ENCODE results near the gene STX12. TPM values are rescaled to one million over a fixed set of nuclear protein-coding genes. Genes with fewer than 3 reads are reported as not detected.
"Not testable (repeated sequence)": the region's sequence is repeated elsewhere in the genome, so short reads cannot be mapped to it uniquely, and the experiment has no call there.

STX12 gene
- polyA plus RNA-seq, 5 donors = 44.0 to 64.3 (median 55.4) TPM

DNA sequence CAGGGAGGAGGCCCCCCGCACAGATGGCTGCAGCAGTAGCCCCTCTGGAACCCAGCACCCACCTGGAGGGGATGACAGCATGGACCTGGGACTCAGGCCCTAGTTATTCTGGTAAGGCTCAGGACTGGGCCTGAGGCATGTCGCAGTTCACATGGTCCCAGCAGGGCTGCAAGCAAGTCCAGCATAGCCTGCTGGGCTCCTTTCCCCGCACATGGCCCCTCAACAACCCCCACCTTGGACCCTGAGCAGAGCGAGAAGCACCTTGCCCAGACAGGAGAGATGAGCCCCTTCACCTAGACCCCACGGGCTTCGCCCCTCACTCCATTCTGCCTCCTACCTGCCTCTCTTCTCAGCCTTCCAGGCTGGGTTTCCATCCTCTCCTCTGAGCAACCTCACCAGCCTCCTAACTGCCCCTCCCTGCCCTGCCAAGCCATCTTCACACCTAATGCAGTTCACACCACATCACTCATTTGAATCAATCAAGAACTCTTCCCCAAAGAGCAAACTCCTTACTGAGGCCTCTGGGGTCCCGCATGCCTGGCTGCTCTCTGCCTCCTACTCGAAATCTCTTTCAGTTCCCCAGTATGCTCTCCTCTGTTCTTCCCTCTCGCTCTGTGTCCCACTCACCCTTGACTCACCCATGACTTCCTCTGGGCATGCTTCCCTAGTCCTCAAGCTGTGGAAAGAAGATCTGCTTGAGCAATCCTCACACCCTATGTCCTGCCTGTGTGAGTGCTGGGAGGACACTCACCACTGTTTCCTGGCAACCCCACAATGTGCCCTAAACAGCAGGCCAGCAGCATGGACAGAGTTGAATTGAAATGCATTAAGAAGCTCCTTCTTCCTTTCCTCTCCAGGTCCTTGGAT, 89.9 kb downstream of the STX12 start:
- peak; percentile 30 to 63 for DNase-seq

DNA sequence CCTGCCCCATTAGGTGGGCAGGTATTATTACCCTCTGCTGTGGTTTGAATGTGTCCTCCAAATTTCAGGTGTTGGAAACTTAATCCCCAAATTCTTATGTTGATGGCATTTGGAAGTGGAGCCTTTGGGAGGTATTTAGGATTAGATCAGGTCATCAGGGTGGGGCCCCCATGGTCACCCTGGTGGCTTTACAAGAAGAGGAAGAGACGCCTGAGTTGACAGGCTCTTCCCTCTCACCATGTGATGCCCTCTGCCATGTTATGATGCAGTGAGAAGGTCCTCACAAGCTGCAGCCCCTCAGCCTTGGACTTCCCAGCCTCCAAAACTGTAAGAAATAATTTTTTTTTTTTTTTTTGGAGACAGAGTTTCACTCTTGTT, 90.5 kb downstream of the STX12 start:
- no peak for DNase-seq

DNA sequence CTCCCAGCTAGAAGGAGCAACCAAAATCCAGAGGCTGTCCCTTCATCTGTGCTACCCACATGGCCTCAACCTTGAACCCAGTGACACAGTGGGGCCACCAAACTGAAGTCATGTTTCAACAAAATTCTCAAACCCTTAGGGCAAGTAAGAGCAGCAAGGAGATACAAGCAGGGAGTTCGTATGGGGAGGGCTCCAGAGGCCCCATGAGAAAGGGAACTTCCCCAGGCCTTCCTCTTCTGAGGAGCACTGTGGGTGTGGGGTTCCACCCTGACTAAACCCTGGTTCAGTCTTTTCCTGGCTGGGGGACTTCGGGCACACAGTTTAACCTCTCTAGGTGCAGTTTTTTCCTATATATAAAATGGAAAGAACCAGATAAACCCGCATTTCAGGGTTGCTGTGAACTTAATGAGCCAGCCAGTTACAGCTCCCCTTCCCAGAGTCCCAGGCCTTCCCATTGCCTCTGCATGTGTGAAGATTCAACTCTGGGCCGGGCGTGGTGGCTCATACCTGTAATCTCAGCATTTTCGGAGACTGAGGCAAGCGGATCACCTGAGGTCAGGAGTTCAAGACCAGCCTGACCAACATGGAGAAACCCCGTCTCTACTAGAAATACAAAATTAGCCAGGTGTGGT, 91.4 kb downstream of the STX12 start:
- DNase-seq = no peak

DNA sequence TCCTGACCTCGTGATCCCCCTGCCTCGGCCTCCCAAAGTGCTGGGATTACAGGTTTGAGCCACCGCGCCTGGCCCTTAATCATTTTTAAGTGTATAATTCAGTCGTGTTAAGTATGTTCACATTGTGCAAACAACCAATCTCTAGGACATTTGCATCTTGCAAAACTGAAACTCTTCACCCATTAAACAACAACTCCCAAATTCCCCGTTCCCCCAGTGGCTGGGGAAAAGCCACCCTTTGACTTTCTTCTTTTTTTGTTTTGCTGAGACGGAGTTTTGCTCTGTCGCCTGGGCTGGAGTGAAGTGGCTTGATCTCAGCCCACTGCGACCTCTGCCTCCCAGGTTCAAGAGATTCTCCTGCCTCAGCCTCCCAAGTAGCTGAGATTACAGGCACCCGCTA, 92.8 kb downstream of the STX12 start:
- DNase-seq = no peak

- no peak for DNase-seq
These were observed 95.5 kb downstream of the STX12 start for GRCh38 chr1:27868556-27868931.

- DNase-seq = no peak
These were observed 96.1 kb downstream of the STX12 start for GRCh38 chr1:27868932-27869718.

DNA sequence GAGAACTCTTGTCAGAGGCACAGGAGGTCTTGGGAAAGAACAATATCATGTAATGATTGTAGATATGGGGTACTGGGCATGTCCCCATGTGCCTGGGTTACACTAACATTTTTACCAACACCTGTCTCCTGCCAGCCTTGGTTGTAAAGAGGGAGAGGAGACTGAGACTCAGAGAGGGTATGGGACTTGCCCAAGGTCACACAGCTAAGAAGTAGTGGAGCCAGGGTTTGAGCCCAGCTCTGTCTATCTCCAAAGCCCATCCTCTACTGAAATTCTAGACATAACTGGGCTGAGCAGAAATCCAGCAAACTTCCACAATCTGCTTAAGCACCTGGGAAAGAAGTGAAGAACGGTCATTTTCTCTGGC, 96.7 kb downstream of the STX12 start:
- no peak for DNase-seq

GRCh38 chr1:27871076-27871475, 98.1 kb downstream of the STX12 start:
- not testable (repeated sequence) for DNase-seq

- DNase-seq = no peak
These were observed 99.2 kb downstream of the STX12 start, which contains the start of gene THEMIS2 for GRCh38 chr1:27872059-27872801. Gene THEMIS2, plus strand, starts transcription at chr1:27872544. Its CDS starts 28 bp downstream, at chr1:27872572.

DNA sequence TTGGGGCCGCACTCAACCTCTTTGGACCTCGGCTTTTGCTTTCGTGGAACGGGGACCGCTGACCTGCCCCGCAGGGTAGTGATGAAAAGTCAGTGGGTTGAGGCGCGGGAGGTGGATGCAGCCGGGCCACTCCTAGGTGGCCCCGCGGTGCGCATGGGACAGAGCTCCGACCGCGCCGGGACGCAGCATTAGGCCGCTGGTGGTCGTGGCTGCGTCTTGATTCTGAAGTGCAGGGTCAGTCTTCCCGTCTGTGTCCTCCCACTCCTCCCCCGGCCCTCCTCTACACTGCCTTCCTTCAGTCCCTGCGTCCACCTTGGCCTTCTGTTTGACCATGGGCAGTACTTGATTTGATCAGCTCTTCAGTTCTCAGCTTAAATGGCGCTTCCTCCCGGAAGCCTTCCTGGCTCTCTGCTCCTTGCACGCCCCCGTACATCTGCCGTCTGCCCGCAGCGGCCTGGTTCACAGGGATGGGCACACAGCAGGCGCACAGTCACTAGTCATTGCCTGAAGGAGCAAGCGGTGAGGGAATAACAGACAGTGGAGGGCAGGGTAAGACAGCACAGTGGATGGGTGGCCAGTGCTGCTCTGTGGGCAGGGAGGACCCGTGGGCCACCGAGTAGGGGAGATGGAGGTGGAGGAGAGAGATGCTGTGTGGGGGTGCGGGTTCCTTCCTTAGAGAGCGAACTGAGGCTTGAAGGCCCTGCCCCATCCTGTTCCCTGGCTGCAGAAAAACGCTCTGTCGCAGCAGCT, 100.0 kb downstream of the STX12 start:
- DNase-seq = no peak

DNA sequence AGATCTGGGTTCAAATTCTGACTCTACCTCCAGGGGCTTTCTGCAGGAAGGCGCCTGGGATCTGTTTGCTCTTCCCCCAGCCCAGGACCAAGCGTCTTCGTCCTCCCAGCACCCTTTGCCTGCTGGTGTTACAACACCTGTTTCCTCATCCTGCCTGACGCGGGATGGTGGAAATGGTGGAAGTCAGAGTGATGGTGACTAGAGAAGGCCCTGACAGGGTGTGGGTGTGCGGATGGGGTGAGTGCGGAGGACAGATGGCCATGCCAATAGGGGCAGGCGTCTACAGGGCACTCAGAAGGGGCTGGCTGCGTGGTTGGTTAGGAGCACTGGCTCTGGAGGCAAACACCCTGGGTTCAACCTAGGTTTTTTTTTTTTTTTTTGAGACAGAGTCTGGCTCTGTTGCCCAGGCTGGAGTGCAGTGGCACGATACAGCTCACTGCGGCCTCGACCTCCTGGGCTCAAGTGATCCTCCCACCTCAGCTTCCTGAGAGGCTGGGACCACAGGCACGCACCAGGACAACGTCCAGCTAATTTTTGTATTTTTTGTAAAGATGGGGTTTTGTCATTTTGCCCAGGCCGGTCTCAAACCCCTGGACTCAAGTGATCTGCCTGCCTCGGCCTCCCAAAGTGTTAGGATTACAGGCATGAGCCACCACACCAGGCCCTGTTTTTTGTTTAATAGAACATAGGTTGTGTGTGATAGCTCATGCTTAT, 100.8 kb downstream of the STX12 start:
- DNase-seq = no peak

Other genes with a start within 250 kb of the STX12 start
- 10 to 100 TPM; 25.5 to 51.2 (median 47.9) TPM for gene AHDC1, start 169.1 kb upstream of the STX12 start, polyA plus RNA-seq (ENCODE audit: insufficient read depth in 1 of 5, insufficient read length in 5 of 5, low replicate concordance in 1 of 5)
- gene FGR, start 138.0 kb upstream of the STX12 start, polyA plus RNA-seq (ENCODE audit: insufficient read depth in 1 of 5, insufficient read length in 5 of 5, low replicate concordance in 1 of 5) = 1 to 10 TPM; 3.0 to 4.9 (median 4.4) TPM
- gene IFI6, start 101.0 kb upstream of the STX12 start, polyA plus RNA-seq (ENCODE audit: insufficient read depth in 1 of 5, insufficient read length in 5 of 5, low replicate concordance in 1 of 5) = 10 to 100 TPM; 25.0 to 40.3 (median 27.6) TPM
- 10 to 100 TPM; 13.3 to 18.6 (median 16.0) TPM for gene FAM76A, start 47.3 kb upstream of the STX12 start, polyA plus RNA-seq (ENCODE audit: insufficient read depth in 1 of 5, insufficient read length in 5 of 5, low replicate concordance in 1 of 5)
- gene PPP1R8, start 57.6 kb downstream of the STX12 start, polyA plus RNA-seq (ENCODE audit: insufficient read depth in 1 of 5, insufficient read length in 5 of 5, low replicate concordance in 1 of 5) = 10 to 100 TPM; 47.5 to 59.2 (median 51.2) TPM
- 1 to 10 TPM; 5.2 to 8.8 (median 6.1) TPM for gene THEMIS2, start 99.3 kb downstream of the STX12 start, polyA plus RNA-seq (ENCODE audit: insufficient read depth in 1 of 5, insufficient read length in 5 of 5, low replicate concordance in 1 of 5)
- 10 to 100 TPM; 57.0 to 75.7 (median 65.2) TPM for gene RPA2, start 141.4 kb downstream of the STX12 start, polyA plus RNA-seq (ENCODE audit: insufficient read depth in 1 of 5, insufficient read length in 5 of 5, low replicate concordance in 1 of 5)
- gene SMPDL3B, start 161.8 kb downstream of the STX12 start, polyA plus RNA-seq (ENCODE audit: insufficient read depth in 1 of 5, insufficient read length in 5 of 5, low replicate concordance in 1 of 5) = 10 to 100 TPM; 10.9 to 15.8 (median 12.4) TPM
- 10 to 100 TPM in 1 of 5 donors, 1 to 10 TPM in 4; 6.6 to 10.9 (median 8.1) TPM for gene XKR8, start 186.8 kb downstream of the STX12 start, polyA plus RNA-seq (ENCODE audit: insufficient read depth in 1 of 5, insufficient read length in 5 of 5, low replicate concordance in 1 of 5)

All from right lung (tissue), 5 donors.